ENCODE measurements around the gene LTB4R2.

DNA sequence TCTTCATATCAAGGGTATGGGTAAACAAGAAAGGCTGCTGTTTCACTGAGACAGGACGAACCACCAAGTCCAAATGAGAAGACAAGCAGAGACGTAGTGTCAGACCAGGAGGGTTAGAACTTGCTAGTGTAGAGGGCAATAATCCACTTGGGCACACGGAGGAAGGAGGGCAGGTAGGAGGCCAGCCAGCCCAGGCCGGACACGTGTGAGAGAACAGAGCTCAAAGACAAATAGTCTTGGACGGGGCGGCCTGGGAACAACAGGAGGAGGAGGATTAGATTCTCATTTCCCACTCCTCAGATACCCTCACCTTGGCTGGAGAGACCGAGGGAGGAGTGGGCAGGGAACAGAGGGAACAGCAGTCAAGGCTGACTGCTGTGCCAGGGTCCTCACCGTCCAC is 19.2 kb upstream of the LTB4R2 start:
- TF ChIP-seq, protein P1, sequence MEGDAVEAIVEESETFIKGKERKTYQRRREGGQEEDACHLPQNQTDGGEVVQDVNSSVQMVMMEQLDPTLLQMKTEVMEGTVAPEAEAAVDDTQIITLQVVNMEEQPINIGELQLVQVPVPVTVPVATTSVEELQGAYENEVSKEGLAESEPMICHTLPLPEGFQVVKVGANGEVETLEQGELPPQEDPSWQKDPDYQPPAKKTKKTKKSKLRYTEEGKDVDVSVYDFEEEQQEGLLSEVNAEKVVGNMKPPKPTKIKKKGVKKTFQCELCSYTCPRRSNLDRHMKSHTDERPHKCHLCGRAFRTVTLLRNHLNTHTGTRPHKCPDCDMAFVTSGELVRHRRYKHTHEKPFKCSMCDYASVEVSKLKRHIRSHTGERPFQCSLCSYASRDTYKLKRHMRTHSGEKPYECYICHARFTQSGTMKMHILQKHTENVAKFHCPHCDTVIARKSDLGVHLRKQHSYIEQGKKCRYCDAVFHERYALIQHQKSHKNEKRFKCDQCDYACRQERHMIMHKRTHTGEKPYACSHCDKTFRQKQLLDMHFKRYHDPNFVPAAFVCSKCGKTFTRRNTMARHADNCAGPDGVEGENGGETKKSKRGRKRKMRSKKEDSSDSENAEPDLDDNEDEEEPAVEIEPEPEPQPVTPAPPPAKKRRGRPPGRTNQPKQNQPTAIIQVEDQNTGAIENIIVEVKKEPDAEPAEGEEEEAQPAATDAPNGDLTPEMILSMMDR (IDR thresholded peaks at IDR 0.05) = no peak
- TF ChIP-seq POLR2A (IDR thresholded peaks at IDR 0.05) = no peak
